Fibroblast of skin of scalp (primary cell): ENCODE results near the gene SMURF1.
"Not testable (repeated sequence)": the region's sequence is repeated elsewhere in the genome, so short reads cannot be mapped to it uniquely, and the experiment has no call there.

Experiments used
- DNase-seq: peaks from one replicate; pipeline ENCODE4 v3.0.0-alpha.2; 2013

Gene SMURF1

DNA sequence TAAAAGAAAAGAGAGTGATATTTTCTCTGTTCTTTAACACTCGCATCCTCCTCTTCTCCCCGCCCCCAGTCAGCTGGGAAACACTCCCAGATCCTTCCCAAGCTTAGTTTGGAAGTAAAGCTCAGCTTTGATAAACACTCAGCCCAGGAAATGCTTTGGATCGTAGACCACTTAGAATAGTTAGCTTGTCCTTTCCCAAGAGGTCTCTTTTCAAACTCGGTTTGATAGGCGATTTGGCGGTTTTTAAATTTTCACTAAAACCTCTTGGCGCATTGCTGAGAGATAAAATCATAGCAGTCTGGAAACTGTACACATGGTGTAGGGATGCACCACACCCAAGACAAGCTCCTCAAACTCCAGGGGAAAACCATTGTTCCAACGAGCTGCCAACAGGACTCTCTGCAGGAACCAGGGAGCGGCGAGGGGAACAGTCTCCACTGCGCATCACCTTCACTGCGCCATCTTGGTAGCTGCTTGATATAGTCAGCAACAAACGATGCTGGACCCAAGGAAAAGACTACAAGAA is 22.3 kb downstream of the SMURF1 start:
- DNase-seq = peak; percentile 93

DNA sequence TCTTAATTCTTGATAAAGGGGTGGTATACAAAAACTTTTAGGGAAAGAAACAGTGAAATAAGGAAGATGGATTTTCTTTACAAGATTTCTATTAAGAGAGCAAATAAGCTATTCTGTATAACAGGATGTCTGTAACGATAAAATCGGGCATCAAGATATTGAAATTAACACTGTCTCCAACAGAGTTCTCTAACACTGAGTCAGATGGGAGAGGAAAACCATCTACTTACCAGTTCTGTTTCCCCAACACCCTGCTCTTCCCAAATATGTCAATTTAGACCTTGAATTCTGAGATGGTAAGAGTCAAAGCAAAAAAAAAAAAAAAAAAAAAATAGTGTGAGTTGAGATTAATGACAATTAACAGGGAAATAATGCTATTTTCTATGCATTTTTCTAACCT is 23.0 kb downstream of the SMURF1 start:
- DNase-seq = peak; percentile 32

DNA sequence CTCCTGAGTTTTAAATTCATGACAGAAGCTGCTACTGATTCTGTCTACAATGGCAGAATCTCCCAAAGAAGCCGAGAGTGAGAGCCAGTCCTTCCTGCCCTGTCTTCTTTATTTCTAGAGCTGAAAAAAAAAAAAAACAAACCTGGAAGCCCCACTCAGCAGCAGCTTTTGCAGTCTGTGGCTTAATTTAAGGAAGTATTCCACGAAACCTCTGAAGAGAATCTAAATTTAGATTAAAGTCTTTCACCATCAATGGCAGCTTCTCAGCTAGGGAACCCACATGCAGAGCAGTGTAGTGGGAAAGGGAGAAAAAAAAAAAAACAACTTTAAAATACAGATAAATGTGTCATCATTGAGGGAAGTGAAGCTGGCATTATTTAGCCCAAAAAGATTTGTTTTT is 23.4 kb downstream of the SMURF1 start:
- DNase-seq = peak; percentile 53

DNA sequence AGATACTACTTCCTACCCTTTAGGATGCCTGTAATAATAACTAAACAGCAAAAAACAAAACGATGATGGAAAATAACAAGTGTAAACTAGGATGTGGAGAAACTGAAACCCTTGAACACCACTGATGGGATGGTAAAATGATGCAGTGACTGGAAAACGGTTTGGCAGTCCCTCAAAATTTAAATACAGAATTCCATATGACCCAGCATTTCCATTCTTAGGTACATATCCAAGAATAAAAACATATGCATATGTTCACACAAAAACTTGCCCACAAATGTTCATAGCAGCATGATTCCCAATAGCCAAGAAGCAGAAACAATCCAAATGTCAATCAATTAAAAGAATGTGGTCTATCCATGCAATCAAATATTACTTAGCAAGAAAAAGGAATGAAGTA is 25.8 kb downstream of the SMURF1 start:
- DNase-seq = no peak

DNA sequence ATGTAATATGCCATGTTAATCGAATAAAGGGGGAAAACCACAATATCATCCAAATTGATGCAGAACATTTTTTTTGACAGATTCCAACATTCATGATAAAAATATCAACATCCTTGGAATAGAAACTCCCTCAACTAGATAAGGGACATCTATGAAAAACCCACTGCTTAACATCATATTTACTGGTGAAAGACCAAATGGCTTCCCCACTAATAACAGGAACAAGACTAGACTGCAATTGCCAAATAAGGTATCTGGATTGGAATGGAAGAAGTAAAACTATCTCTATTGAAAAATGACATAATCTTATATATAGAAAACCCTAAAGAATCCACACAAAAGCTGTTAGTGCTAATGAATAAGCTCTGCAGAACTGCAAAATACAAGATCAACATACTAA is 27.8 kb downstream of the SMURF1 start:
- no peak for DNase-seq

DNA sequence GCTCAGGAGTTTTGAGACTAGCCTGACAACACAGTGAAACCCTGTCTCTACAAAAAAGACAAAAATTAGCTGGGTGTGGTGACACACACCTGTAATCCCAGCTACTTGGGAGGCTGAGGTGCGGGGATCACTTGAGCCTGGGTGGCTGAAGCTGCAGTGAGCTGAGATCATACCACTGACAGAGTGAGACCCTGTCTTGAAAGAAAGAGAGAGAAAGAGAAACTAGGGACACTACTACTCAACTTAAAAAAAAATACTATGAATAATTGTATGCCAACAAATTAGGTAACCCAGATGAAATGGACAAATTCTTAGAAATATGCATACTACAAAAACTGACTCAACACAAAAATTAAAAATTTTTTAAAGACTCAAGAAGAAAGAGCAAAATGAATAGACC is 28.5 kb downstream of the SMURF1 start:
- no peak for DNase-seq

DNA sequence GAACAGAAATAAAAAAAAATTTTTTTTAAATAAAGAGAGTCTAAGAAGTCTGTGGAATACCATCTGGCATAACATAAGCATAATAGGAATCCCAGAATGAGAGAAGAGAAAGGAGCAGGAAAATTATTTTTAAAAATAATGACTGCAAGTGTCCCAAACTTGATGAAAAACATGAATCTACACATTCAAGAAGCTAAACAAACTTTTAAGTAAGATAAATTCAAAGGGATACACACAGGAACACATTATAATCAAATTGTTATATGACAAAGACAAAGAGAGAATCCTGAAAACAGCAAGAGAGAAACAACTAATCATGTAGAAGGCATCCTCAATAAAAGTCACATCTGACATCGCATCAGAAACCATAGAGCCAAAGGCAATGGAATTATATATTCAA is 30.9 kb downstream of the SMURF1 start:
- DNase-seq = no peak

DNA sequence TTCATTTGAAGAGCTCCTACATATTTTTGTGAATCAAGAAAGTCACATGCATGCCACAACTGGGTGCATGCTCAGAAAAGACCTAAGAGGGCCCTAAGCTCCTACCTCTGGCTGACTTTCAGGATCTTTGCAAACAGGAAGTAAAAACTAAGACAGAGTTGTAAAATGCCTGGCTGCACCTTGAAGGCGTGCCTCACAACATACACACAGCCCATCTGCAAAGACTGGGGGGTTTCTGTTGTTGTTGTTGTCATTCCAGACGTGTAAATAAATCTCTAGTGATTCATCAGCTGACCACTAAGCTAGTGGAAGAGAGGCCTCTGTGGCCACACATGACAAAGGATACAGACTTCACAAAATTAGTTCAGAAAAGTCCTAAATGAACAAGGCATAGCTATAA is 31.8 kb downstream of the SMURF1 start:
- no peak for DNase-seq

DNA sequence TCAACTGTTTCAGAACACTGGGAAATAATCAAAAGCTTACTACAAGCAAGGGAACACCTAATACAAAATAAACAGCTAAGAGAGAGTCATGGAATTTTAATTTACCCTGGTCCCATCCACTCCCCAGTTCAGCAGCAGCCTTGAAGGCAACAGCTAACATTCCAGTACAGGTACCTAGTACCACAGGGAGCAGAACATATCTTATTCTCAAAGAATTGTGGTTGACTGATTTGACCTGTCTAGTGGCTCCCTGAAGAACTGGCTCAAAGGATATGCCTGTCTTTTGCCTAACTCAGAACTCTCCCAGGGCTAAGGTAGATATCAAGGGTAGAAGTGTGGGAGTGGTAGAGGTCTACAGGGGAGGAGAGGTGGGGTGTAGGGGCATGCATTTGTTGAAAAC is 32.3 kb downstream of the SMURF1 start:
- DNase-seq = no peak

DNA sequence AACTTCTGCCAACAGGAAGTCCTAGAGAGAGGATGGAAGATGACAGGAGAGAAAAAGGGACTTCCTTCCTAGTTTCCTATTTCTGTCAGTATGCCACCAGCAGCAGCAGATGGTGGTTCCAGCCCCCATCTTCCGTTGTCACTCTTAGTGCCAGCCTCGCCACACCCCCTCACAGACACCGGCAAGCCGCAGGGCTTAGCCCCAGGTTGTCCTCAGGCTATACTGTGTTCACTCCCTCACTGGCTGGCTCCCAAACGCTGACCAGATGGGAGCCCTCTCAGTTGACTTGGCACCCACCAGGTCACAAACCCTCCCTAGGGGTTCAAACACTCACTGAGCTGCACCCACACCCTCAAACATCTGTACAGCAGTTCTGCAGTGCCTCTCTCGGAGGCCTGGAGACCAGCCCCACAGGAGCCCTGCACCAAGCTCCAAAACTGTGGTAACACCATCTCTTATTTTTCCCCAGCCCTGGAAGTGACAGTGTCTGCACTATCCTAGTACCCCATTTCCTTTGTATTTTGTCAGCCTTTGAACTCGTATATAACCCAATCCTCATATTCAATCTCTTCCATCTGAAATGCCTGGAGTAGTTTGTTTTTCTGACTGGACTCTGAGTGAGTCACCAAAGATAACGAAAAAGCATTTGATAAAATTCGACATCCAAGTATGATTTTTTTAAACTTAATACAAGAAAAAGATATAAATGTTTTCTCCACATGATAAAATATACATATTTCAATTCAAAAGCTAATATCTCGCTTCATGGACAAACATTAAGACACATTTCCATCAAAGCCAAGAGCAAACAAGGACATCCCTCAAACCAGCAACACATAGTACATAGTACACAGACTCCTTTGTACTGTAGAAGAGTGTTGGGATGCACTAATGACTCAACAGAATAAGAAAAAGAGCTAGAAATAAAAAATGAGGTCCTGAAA is 34.5 kb downstream of the SMURF1 start:
- DNase-seq = no peak

DNA sequence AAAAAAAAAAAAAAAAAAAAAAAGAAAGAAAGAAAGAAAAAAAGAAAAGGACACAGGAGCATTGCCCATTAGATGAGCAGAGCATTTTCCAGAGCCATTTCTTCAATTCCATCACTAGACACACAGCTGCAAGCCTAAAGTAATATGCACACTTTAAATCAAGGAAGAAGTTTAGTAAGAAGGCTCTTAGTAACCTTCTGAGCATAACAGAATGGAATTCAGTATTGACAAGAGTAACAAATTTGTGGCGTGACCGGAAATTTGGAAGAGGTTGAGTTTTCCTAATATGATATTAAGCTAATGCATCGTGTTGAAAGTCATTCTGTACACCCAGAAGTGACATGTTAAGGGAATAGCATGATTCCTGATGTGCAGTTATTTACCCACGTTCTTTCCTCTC is 35.3 kb downstream of the SMURF1 start:
- peak; percentile 81 for DNase-seq

DNA sequence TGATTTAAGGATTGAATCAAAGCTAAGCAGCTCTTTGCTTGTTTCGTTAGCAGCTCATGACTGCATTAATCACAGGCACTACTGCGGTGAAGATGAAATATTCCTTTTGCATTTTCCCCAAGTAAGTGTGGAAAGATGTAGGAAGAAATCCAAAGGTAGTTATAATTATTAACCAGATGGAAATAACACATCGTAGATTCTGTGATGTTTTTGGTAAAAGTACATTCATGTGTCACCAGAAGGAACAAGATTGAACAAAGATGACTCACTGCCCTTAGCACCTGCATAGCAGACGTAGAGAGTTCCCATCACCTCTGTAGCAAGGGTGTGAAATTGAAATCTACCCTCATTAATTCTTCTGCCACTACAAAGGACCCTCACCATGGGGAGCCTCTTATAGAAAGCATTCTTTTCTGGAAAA is 37.1 kb downstream of the SMURF1 start:
- no peak for DNase-seq

DNA sequence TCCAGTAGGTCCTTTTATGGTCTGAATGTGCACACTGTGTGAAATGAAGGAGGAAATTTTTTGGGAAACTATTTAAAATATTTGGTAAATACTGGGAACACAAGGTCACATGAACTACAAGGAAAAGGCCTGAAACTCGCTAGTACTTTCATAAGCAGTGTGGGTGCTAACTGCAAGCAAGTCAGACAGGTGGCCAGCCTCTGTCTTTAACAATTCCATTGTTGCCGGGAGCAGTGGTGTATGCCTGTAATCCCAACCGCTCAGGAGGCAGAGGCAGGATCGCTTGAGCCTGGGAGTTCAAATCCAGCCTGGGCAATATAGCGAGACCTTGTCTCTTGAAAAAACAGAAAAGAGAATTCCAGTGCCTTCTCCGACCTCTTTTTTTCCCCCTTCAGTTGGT is 37.5 kb downstream of the SMURF1 start:
- DNase-seq = no peak

DNA sequence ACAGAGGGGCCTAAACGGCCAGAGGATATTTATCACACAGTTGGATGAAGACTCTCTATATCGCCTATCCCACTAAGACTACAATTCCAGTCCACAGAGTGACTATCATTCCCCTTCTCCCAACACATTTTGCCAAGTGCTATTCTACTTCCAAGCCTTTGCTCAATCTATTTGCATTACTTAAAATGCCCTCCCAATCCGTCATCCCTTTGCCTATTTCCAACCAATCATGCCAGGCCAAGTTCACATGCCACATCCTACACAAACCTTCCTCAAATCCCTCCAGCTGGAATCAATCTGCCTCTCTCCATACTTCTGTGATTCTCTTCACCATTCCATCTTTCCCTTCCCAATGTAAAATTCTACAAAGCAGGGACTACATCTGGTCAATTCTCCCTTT is 38.2 kb downstream of the SMURF1 start:
- no peak for DNase-seq

DNA sequence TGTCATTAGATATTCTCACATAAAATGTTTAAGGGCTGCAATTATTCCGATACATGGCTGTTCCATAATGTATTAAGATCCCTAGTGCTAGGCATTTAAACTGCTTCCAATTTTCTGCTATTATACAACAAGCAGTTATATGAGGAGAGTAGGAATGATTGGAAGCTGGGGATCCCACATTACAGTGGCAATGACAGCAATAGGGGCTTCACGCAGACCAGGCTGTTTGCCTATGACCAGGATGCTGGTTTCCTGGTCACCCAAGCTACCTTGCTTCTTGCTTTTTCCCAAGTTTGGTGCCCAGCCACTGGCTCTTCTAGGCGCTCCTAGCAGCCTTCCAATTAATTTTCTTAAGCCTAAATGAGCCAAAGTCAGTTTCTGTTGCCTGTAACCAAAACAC is 39.3 kb downstream of the SMURF1 start:
- no peak for DNase-seq

DNA sequence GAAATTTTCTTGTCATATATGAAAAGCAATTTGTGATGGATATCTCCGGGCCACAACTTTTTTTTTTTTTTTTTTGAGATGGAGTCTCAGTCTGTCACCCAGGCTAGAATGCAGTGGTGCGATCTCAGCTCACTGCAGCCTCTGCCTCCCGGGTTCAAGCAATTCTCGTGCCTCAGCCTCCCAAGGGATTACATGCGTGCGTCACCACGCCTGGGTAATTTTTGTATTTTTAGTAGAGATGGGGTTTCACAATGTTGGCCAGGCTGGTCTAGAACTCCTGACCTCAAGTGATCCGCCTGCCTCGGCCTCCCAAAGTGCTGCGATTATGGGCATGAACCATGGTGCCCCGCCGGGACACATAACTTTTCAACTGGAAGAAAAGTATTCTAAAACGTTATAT is 40.1 kb downstream of the SMURF1 start:
- not testable (repeated sequence) for DNase-seq

DNA sequence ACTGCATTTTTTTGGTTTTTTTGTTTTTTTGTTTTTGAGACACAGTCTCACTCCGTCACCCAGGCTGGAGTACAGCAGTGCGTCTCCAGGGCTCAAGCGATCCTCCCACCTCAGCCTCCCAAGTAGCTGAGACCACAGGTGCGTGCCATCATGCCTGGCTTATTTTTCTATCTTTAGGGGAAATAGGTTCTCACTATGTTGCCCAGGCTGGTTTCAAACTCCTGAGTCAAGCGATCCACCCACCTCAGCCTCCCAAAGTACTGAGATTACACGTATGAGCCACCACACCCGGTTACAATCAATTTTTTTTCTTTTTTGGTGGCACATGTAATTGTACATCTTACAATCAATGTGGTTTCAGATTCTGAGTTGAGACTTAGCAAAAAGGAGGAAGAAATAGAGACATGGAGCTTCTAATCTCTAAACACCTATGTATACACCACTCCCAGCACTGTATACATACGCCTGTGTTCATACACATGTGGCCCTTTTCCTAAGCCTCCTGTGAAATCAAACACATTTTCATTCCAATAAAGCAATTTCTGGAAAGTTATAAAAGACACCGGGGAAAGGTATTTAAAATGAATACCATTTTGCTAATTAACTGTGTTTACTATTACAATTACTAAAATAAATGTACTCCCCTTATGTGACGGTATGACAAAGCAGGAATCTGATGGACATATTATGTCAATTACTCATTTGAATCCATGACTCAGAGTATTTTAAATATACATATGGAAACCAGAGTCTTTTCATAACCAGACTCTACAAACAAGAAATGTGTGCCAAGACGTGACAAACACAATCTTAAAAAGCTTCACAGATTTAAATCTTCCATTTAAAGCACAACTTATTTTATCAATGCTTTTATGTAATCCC is 40.9 kb downstream of the SMURF1 start:
- peak; percentile 88 for DNase-seq

DNA sequence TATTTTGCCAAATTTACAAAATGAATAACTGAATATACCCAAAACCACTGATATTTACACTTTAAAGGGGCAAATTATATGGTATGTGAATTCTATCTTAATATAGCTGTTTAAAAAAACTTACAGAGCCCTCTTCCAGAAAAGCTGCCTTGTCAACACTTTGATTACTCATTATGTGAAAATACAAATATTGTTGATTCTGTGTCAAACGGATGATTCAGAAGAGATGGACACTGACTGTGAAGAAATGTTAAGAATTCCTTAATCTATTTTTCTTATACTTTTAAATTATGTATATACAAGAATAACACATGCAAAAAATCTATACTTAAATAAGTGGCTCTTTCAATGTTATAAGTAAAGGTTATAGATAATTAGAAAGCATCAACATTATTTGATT is 41.5 kb downstream of the SMURF1 start:
- peak; percentile 83 for DNase-seq

DNA sequence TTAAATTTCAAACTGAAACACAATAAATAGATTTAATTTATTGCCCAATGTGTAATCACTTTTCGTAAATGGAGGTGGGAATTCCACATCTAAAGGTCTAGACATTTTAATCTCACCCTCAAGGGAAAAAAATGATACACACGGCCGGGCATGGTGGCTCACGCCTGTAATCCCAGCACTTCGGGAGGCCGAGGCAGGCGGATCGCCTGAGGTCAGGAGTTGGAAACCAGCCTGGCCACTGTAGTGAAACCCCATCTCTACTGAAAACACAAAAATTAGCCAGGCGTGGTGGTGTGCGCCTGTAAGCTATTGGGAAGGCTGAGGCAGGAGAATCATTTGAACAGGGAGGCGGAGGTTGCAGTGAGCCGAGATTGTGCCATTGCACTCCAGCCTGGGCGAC is 42.4 kb downstream of the SMURF1 start:
- DNase-seq = not testable (repeated sequence)

DNA sequence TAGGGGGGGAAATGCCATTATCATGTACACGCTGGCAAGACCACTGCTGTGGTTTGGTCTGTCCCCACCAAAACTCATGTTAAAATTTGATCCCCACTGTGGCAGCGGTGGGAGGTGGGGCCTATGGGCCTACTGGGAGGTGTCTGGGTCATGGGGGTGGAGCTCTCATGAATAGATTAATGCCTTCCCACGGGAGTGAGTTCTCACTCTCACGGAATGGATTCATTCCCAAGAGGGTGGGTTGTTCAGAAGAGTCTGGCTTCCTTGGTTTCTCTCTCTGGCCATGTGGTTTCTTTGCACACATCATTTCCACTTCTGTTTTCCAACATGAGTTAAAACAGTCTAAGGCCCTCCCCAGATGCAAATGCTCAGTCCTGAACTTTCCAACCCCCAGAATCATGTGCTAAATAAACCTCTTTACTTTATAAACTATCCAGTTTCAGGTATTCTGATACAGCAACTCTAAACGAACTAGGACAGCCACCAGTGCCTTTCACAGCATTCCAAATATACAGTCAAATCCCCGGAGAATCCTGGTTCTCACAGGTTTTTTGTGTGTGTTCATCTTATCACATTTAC is 44.3 kb downstream of the SMURF1 start:
- peak; percentile 87 for DNase-seq

DNA sequence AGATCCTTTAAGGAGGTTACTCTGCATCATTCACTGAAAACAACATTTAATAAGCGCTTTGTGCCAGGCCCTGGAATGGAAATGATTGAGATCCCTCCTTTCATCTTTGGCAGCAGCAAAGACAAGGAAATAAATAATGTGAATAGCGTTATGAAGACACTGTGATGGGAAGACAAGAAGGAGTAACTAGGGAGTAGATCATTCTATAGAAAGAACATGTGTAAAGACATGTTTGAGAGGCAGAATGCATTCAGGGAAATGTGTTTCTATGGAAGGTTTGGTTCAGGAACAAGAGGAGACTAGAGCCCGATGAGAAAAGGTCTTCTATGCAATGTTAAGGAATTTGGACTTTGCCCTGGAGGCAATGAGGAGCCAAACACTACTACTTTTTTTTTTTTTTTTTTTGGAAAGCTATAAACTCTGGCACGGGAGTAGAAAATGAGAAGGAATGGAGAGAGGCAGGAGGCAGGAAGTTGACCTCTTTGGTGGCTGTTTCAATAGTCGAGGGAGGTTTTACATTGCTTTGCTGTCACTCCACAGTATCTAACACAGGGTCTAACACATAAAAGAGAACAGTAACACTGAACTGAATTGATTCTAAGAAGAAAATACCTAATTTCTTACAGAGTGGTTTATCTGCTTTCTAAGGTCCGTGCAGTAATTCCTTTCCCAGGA is 44.9 kb downstream of the SMURF1 start:
- DNase-seq = peak; percentile 70

DNA sequence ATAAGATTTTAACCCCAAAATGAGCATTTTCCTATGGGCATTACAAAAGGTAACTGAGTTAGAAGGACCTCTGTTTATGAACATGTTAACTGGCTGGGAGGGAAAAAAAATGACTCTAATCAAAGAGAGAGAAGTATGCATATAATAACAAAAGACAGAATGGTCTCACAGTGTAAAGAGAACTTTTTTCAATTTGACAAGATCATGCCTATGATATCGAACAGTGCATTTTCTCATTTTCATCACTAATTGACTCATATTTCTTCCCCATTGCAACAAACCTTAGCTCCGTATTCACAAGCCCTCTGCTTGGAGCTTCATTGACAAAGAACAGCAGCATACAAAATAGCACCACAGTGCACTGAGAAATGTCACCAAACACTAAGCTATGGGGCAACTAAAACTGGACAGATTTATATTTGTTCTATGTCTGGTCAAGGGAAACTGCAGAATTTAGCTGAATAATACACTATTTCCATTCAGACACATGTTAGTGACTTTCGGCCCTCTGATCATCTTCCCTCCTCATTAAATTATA is 45.6 kb downstream of the SMURF1 start:
- no peak for DNase-seq
